ENCODE measurements around the gene HRH1.

HRH1 gene

DNA sequence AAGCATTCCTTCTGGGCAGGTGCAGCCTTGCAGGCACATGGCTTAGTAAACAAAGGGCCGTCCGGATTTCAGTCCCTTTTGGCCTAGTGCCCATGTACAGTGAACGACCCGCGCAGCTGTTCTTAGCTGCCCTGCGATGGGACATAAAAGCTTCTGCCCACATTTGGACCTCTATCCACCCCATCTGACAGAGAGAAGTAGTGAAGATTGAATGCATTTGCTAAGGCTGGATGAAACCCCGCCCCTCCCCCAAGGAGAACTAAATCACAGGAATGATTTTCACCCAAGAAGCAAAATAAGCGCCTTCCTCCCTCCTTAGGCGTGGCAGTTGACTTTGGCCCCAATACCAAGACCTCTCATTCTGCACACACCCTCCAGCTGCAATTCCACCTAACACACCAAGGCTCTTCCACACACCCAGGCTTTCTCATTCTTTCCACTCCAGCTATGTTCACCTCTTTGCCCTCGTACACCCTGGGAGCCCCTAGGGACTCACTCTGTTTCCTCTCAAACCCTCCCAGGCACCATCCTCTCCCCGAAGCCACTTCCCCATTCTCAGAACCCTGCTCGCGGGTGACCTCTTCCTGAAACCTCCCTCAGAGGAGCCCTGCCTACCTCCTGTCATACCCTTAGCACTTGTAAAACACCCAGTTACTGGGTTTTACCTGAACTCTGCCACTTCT lies 14.1 kb upstream of the HRH1 start:
- TF ChIP-seq Cebpa-rat (IDR thresholded peaks at IDR 0.05), result no peak

GRCh38 chr3:11140713-11141104 lies 13.6 kb upstream of the HRH1 start:
- no peaks in the 10 kb centered on the region for H3K27me3 ChIP-seq
- no peaks in the 10 kb centered on the region for H4K20me1 ChIP-seq
- no peak overlapping the region for H3K27ac ChIP-seq
- no peaks in the 10 kb centered on the region for H3K36me3 ChIP-seq
- H3K9me3 ChIP-seq, result no peaks in the 10 kb centered on the region
- no peak overlapping the region for H3K9ac ChIP-seq
- H3K4me1 ChIP-seq, result peaks cover 25% of the 10 kb centered on the region
- peak overlapping the region; percentile 78 for H3K4me2 ChIP-seq
- no peak overlapping the region for H3K4me3 ChIP-seq
- TF ChIP-seq Cebpa-rat (IDR thresholded peaks at IDR 0.05), result no peak

More for the DNA sequence above, 14.1 kb upstream of the HRH1 start:
- Histone ChIP-seq H3K9me3 (no peaks in the 10 kb centered on the region), H3K36me3 (no peaks in the 10 kb centered on the region), H3K27me3 (no peaks in the 10 kb centered on the region), H3K9ac (no peak overlapping the region), H3K4me2 (peak overlapping the region; percentile 78), H3K4me3 (0 out of 2 replicates have a peak overlapping the region, but pooled peaks have one; percentile 9), H4K20me1 (no peaks in the 10 kb centered on the region), H3K27ac (no peak overlapping the region), H3K4me1 (peaks cover 28% of the 10 kb centered on the region)

DNA sequence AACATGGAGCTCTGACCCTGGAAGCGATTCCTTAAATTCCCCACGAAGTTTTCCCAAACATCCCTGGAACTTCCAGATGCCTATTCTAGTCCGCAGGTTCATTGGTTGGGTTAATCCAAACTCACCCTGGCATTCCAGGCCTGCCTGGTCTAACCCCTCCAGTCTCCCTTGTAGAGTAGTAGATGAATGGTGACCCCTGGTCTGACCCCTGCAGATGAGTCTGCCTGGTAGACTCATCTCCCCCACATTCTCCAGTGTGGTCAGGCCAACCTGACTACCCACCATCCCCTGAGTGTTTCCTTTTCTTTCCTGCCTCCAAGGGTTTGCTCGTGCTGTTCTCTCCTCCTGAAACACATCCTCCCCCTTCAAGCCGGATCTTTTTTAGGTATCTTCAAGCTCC lies 10.8 kb upstream of the HRH1 start:
- H3K27ac ChIP-seq, result no peak overlapping the region
- H3K4me1 ChIP-seq, result peaks cover 25% of the 10 kb centered on the region
- no peaks in the 10 kb centered on the region for H3K27me3 ChIP-seq
- H3K4me3 ChIP-seq, result no peak overlapping the region
- no peak overlapping the region for H3K4me2 ChIP-seq
- no peaks in the 10 kb centered on the region for H4K20me1 ChIP-seq
- H3K9me3 ChIP-seq, result no peaks in the 10 kb centered on the region
- H3K9ac ChIP-seq, result no peak overlapping the region
- TF ChIP-seq Cebpa-rat (IDR thresholded peaks at IDR 0.05), result no peak
- no peaks in the 10 kb centered on the region for H3K36me3 ChIP-seq

DNA sequence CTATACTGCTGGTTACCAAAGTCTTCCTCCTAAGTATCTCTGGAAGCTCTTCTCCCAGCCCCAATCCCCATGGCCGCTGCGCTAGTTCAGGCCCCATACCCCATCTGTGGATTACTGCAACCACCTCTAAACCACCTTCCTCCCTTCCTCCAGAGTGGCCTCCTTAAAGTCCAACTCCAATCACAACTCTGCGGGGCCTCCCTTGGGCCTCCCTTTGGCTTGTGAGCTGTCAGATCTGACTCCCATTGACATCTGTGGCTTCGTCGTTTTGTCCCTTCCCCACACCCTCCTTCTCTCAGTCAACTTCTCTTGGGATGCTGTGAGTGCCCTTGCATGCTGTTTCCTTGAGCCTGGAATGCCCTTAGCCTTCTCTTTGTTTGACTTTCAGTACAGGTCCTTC lies 9.3 kb upstream of the HRH1 start:
- H3K36me3 ChIP-seq, result no peaks in the 10 kb centered on the region
- no peak overlapping the region for H3K9ac ChIP-seq
- H3K4me1 ChIP-seq, result peaks cover 15% of the 10 kb centered on the region
- H3K9me3 ChIP-seq, result no peaks in the 10 kb centered on the region
- H3K27me3 ChIP-seq, result no peaks in the 10 kb centered on the region
- no peak overlapping the region for H3K4me3 ChIP-seq
- no peak for TF ChIP-seq Cebpa-rat (IDR thresholded peaks at IDR 0.05)
- no peak overlapping the region for H3K27ac ChIP-seq
- no peak overlapping the region for H3K4me2 ChIP-seq
- H4K20me1 ChIP-seq, result no peaks in the 10 kb centered on the region

DNA sequence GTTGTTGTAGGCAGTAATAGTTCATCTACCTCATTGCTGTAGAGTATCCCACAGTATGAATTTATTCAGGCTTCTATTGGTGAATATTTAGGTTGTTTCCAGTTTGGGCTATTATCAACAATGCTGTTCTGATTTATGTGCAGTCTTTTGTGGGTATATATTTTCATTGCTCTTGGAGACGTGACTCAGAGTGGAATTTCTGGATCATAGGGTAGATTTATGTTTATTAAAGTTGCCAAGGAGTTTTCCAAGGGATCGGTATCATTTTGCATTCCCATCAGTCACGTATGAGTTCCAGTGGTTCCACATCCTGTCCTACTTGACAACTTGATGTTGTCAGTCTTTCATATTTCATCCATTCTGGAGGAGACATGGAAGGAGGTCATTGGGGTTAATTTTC lies 8.4 kb upstream of the HRH1 start:
- Histone ChIP-seq H3K4me1 (peaks cover 6% of the 10 kb centered on the region), H4K20me1 (no peaks in the 10 kb centered on the region), H3K9me3 (no peaks in the 10 kb centered on the region), H3K27ac (no peak overlapping the region), H3K36me3 (no peaks in the 10 kb centered on the region), H3K4me3 (no peak overlapping the region), H3K4me2 (no peak overlapping the region), H3K9ac (no peak overlapping the region), H3K27me3 (no peaks in the 10 kb centered on the region)
- no peak for TF ChIP-seq Cebpa-rat (IDR thresholded peaks at IDR 0.05)

GRCh38 chr3:11146773-11147660 lies 7.3 kb upstream of the HRH1 start:
- no peak for TF ChIP-seq Cebpa-rat (IDR thresholded peaks at IDR 0.05)
- no peak overlapping the region for H3K9ac ChIP-seq
- H3K27me3 ChIP-seq, result peaks cover 7% of the 10 kb centered on the region
- no peak overlapping the region for H3K4me3 ChIP-seq
- H3K27ac ChIP-seq, result no peak overlapping the region
- no peaks in the 10 kb centered on the region for H3K36me3 ChIP-seq
- H3K9me3 ChIP-seq, result no peaks in the 10 kb centered on the region
- H3K4me1 ChIP-seq, result no peaks in the 10 kb centered on the region
- no peak overlapping the region for H3K4me2 ChIP-seq
- H4K20me1 ChIP-seq, result no peaks in the 10 kb centered on the region

GRCh38 chr3:11150256-11150655 lies 4.0 kb upstream of the HRH1 start:
- Histone ChIP-seq H3K27ac (no peak overlapping the region), H3K4me1 (peaks cover 12% of the 10 kb centered on the region; the same call in 1 of the 2 replicates), H3K9ac (no peak overlapping the region), H3K4me3 (no peak overlapping the region), H4K20me1 (peaks cover 15% of the 10 kb centered on the region; the same call in 1 of the 2 replicates), H3K36me3 (no peaks in the 10 kb centered on the region), H3K27me3 (peaks cover 38% of the 10 kb centered on the region), H3K4me2 (no peak overlapping the region), H3K9me3 (no peaks in the 10 kb centered on the region)
- no peak for TF ChIP-seq Cebpa-rat (IDR thresholded peaks at IDR 0.05)

GRCh38 chr3:11152301-11152700 lies 2.0 kb upstream of the HRH1 start:
- peaks cover 12% of the 10 kb centered on the region; the same call in 1 of the 2 replicates for H3K4me1 ChIP-seq
- H3K9ac ChIP-seq, result no peak overlapping the region
- TF ChIP-seq Cebpa-rat (IDR thresholded peaks at IDR 0.05), result no peak

GRCh38 chr3:11154953-11155325 lies 646 bp downstream of the HRH1 start:
- no peak for TF ChIP-seq Cebpa-rat (IDR thresholded peaks at IDR 0.05)
- H3K36me3 ChIP-seq, result no peaks in the 10 kb centered on the region
- H3K27me3 ChIP-seq, result peaks cover 68% of the 10 kb centered on the region
- H3K9ac ChIP-seq, result no peak overlapping the region
- peaks cover 24% of the 10 kb centered on the region; the same call in 1 of the 2 replicates for H3K4me1 ChIP-seq
- H3K4me3 ChIP-seq, result peak overlapping the region; percentile 49
- no peaks in the 10 kb centered on the region for H3K9me3 ChIP-seq
- H4K20me1 ChIP-seq, result peaks cover 28% of the 10 kb centered on the region; the same call in 1 of the 2 replicates
- no peak overlapping the region for H3K27ac ChIP-seq
- peak overlapping the region; percentile 72 for H3K4me2 ChIP-seq

More at GRCh38 chr3:11152301-11152700, 2.0 kb upstream of the HRH1 start:
- H3K4me3 ChIP-seq, result no peak overlapping the region
- H3K27ac ChIP-seq, result no peak overlapping the region
- no peak overlapping the region for H3K4me2 ChIP-seq
- H4K20me1 ChIP-seq, result peaks cover 28% of the 10 kb centered on the region; the same call in 1 of the 2 replicates
- H3K9me3 ChIP-seq, result no peaks in the 10 kb centered on the region
- peaks cover 58% of the 10 kb centered on the region for H3K27me3 ChIP-seq
- no peaks in the 10 kb centered on the region for H3K36me3 ChIP-seq

Data from BLaER1 (cell line).